GM12874 (cell line): ENCODE measurements around the gene SYCP2.

Experiments
- CTCF ChIP-seq: IDR thresholded peaks from 2 replicates; pipeline ENCODE4 v1.5.1; 2011; ENCODE audit warnings: low read depth, mild to moderate bottlenecking, control low read depth, low read length, moderate library complexity; ENCODE audit not compliant: insufficient read depth

SYCP2 gene

GRCh38 chr20:59821201-59821600 lies 112.2 kb downstream of the SYCP2 start:
- no peak for TF ChIP-seq CTCF

GRCh38 chr20:59820204-59821041 lies 113.0 kb downstream of the SYCP2 start:
- TF ChIP-seq CTCF: no peak

- no peak for TF ChIP-seq CTCF
Measured at GRCh38 chr20:59819496-59820203, 113.8 kb downstream of the SYCP2 start.

GRCh38 chr20:59818911-59819310 lies 114.5 kb downstream of the SYCP2 start:
- TF ChIP-seq CTCF: no peak

- TF ChIP-seq CTCF: no peak
Measured at GRCh38 chr20:59817846-59818615, 115.4 kb downstream of the SYCP2 start.

GRCh38 chr20:59817406-59817805 lies 116.0 kb downstream of the SYCP2 start:
- TF ChIP-seq CTCF: no peak

GRCh38 chr20:59816146-59816738 lies 117.2 kb downstream of the SYCP2 start:
- TF ChIP-seq CTCF: no peak
